ENCODE data around the gene TBC1D13.

Gene TBC1D13

DNA sequence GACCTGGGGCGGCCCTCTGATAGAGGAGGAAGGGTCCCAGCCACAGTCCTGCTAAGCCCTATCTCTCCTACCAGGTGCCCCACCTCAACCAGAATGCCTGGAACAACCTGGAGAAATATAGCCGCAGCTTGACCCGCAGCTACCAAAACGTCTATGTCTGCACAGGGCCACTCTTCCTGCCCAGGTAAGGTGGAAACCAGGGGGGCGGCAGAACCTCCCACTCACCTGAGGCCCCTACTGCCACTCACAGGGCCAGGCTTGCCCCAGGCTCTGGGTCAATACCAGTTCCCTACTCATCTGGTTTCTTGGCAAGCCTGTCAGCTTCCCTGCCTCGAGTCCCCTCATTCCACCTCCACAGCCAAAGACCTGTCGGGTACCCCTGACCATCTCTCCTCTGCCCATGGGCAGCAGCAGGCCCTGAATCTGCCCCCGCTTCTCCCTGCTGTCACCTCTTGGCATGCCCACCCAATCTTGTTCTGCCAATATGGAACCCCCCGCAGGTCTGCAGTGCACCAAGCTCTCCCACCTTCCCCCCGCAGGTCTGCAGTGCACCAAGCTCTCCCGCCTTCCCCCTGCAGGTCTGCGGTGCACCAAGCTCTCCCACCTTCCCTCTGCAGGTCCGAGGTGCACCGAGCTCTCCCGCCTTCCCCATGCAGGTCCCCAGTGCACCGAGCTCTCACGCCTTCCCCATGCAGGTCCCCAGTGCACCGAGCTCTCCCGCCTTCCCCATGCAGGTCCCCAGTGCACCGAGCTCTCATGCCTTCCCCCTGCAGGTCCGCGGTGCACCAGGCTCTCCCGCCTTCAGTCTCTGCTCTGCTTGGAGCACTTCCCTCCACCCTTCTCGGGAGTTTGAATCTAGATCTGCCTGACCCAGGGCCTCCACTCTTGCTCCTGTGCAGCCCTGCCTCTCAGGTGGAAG lies 33.9 kb downstream of the TBC1D13 start:
- peaks cover 13% of the 10 kb centered on the region; the same call in 1 of the 2 replicates for H3K36me3 ChIP-seq (ENCODE audit: insufficient read depth, low read length)

DNA sequence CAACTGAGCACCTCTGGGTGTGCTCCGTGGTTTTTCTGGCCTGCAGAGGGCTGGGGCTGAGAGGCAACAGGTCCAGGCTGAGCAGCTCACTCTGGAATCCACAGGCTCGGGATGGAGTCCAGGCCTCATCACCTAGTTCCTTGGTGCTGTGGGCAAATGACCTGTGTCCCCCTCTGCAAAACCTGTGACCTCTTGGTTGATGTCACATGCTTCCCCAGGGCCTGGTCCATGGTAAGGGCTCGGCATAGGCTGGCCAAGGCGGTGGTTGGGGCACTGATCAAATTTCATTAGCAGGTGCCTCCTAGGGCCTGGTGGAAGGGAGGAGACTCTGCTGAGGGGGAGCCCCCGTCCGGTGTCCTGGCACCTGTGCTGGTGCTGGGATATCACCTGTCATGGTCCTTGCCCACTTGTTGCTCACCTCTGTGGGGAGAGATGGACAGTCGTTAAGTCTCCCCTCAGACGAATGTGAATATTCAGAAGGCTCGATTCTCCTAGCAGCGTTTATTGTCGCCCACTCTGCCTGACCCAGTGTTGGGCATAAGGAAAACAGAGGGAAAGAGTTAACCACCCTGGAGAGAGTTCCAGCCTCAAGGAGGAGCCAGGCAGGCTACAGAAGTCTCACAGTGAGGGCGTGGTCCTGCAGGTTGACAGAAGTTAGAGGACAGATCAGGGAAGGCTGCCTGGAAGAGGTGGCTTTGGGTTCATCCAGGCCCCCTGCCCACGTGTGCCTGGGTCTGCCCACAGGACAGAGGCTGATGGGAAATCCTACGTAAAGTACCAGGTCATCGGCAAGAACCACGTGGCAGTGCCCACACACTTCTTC lies 34.7 kb downstream of the TBC1D13 start:
- H2AFZ ChIP-seq (ENCODE audit: low read length) = no peak overlapping the region
- H3F3A ChIP-seq (ENCODE audit: low read depth) = no peaks in the 10 kb centered on the region
- no peaks in the 10 kb centered on the region for H3K9me2 ChIP-seq (replicated peaks; ENCODE audit: low read depth, low read length)
- TF ChIP-seq, protein P1, sequence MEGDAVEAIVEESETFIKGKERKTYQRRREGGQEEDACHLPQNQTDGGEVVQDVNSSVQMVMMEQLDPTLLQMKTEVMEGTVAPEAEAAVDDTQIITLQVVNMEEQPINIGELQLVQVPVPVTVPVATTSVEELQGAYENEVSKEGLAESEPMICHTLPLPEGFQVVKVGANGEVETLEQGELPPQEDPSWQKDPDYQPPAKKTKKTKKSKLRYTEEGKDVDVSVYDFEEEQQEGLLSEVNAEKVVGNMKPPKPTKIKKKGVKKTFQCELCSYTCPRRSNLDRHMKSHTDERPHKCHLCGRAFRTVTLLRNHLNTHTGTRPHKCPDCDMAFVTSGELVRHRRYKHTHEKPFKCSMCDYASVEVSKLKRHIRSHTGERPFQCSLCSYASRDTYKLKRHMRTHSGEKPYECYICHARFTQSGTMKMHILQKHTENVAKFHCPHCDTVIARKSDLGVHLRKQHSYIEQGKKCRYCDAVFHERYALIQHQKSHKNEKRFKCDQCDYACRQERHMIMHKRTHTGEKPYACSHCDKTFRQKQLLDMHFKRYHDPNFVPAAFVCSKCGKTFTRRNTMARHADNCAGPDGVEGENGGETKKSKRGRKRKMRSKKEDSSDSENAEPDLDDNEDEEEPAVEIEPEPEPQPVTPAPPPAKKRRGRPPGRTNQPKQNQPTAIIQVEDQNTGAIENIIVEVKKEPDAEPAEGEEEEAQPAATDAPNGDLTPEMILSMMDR (conservative IDR thresholded peaks at IDR 0.05; ENCODE audit: low read length) = no peak
- no peak for TF ChIP-seq EZH2phosphoT487 (IDR thresholded peaks at IDR 0.05; ENCODE audit: borderline replicate concordance)
- H4K20me1 ChIP-seq (ENCODE audit: insufficient read depth, low read length, poor library complexity, severe bottlenecking) = no peaks in the 10 kb centered on the region
- H3K79me2 ChIP-seq (ENCODE audit: insufficient read depth, low read length) = no peaks in the 10 kb centered on the region
- no peaks in the 10 kb centered on the region for H3K4me1 ChIP-seq (ENCODE audit: insufficient read depth, low read length, poor library complexity, severe bottlenecking)
- no peaks in the 10 kb centered on the region for H3K27me3 ChIP-seq (ENCODE audit: insufficient read depth, low read length, poor library complexity, severe bottlenecking)
- H3K9ac ChIP-seq (ENCODE audit: low read depth, low read length, poor library complexity, severe bottlenecking) = no peak overlapping the region
- H3K9me3 ChIP-seq (ENCODE audit: insufficient read depth, low read depth, low read length) = no peaks in the 10 kb centered on the region
- H3K4me3 ChIP-seq (ENCODE audit: low read length, poor library complexity, severe bottlenecking) = no peak overlapping the region
- H3K4me2 ChIP-seq (ENCODE audit: low read depth, low read length, poor library complexity, severe bottlenecking) = no peak overlapping the region
- peaks cover 15% of the 10 kb centered on the region; the same call in 1 of the 2 replicates for H3K36me3 ChIP-seq (ENCODE audit: insufficient read depth, low read length)

More for the DNA sequence above, 33.9 kb downstream of the TBC1D13 start:
- Histone ChIP-seq H3K4me3 (ENCODE audit: low read length, poor library complexity, severe bottlenecking) (no peak overlapping the region), H3F3A (ENCODE audit: low read depth) (no peaks in the 10 kb centered on the region), H3K9ac (ENCODE audit: low read depth, low read length, poor library complexity, severe bottlenecking) (no peak overlapping the region), H3K27me3 (ENCODE audit: insufficient read depth, low read length, poor library complexity, severe bottlenecking) (no peaks in the 10 kb centered on the region), H3K79me2 (ENCODE audit: insufficient read depth, low read length) (no peaks in the 10 kb centered on the region), H3K9me3 (ENCODE audit: insufficient read depth, low read depth, low read length) (no peaks in the 10 kb centered on the region), H2AFZ (ENCODE audit: low read length) (no peak overlapping the region), H3K4me2 (ENCODE audit: low read depth, low read length, poor library complexity, severe bottlenecking) (no peak overlapping the region), H3K9me2 (replicated peaks; ENCODE audit: low read depth, low read length) (no peaks in the 10 kb centered on the region), H4K20me1 (ENCODE audit: insufficient read depth, low read length, poor library complexity, severe bottlenecking) (no peaks in the 10 kb centered on the region), H3K4me1 (ENCODE audit: insufficient read depth, low read length, poor library complexity, severe bottlenecking) (no peaks in the 10 kb centered on the region)
- TF ChIP-seq, protein P1 (conservative IDR thresholded peaks at IDR 0.05; ENCODE audit: low read length) = no peak
- TF ChIP-seq EZH2phosphoT487 (IDR thresholded peaks at IDR 0.05; ENCODE audit: borderline replicate concordance) = no peak

DNA sequence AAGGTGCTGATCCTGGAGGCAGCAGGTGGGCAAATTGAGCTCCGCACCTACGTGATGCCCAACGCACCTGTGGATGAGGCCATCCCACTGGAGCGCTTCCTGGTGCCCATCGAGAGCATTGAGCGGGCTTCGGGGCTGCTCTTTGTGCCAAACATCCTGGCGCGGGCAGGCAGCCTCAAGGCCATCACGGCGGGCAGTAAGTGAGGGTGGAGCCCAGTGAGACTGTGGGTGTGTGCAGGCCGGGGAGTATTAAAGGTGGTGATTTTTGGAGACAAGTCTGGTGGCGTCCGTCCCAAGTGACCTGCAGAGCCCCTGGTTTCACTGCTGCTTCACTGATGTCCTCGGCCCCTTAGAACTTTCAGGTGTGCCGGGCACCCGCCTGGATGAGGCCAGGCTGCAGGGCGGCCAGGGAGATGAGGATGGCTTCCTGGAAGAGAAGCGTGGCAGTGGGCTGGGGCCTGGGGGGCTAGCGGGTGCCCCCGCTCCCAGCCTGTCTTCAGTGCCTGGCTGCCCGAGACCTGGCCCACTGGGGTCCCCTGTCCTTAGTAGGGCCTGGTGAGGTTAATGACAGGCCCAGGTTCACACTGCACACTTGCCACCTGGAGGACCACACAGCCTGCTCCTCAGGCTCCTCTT lies 35.5 kb downstream of the TBC1D13 start:
- Histone ChIP-seq H3K9me2 (replicated peaks; ENCODE audit: low read depth, low read length) (no peaks in the 10 kb centered on the region), H3K27me3 (ENCODE audit: insufficient read depth, low read length, poor library complexity, severe bottlenecking) (no peaks in the 10 kb centered on the region), H3K79me2 (ENCODE audit: insufficient read depth, low read length) (no peaks in the 10 kb centered on the region), H2AFZ (ENCODE audit: low read length) (no peak overlapping the region), H3K9me3 (ENCODE audit: insufficient read depth, low read depth, low read length) (no peaks in the 10 kb centered on the region), H3K9ac (ENCODE audit: low read depth, low read length, poor library complexity, severe bottlenecking) (no peak overlapping the region), H3K4me2 (ENCODE audit: low read depth, low read length, poor library complexity, severe bottlenecking) (no peak overlapping the region), H4K20me1 (ENCODE audit: insufficient read depth, low read length, poor library complexity, severe bottlenecking) (no peaks in the 10 kb centered on the region), H3K36me3 (ENCODE audit: insufficient read depth, low read length) (peaks cover 15% of the 10 kb centered on the region; the same call in 1 of the 2 replicates), H3K4me1 (ENCODE audit: insufficient read depth, low read length, poor library complexity, severe bottlenecking) (no peaks in the 10 kb centered on the region), H3K4me3 (ENCODE audit: low read length, poor library complexity, severe bottlenecking) (no peak overlapping the region), H3F3A (ENCODE audit: low read depth) (no peaks in the 10 kb centered on the region)
- no peak for TF ChIP-seq EZH2phosphoT487 (IDR thresholded peaks at IDR 0.05; ENCODE audit: borderline replicate concordance)
- TF ChIP-seq, protein P1 (conservative IDR thresholded peaks at IDR 0.05; ENCODE audit: low read length) = no peak
